B cell (primary cell): ENCODE data around the gene C9orf72. TPM values are rescaled to one million over a fixed set of nuclear protein-coding genes. Genes with fewer than 3 reads are reported as not detected.

ENCODE experiments used
- ATAC-seq: fragments of 200-7000 bp; cut with Tn5 transposase; one replicate; pipeline ENCODE4 v1.10.0; 2021; ENCODE audit warnings: low read depth, mild to moderate bottlenecking, moderate number of reproducible peaks, moderate library complexity
- CTCF ChIA-PET: fragments of 350-600 bp; sonication (Branson Sonifier 250); formaldehyde crosslinking; loops from one replicate; lab custom pipeline; 2021; ENCODE audit warnings: antibody characterized with exemption, inconsistent platforms; lab: Charles Lee
- POLR2A ChIA-PET: fragments of 350-600 bp; sonication (Branson Sonifier 250); formaldehyde crosslinking; loops from one replicate; lab custom pipeline; 2021; ENCODE audit warnings: antibody characterized with exemption; lab: Charles Lee
- DNase-seq: peaks from one replicate; pipeline ENCODE4 v3.0.0; 2013
- H2AFZ ChIP-seq: 2 replicates; pipeline ENCODE4 v1.6.1; 2012; ENCODE audit warnings: mild to moderate bottlenecking, low read depth, low read length; ENCODE audit not compliant: insufficient read depth, poor library complexity, severe bottlenecking
- H3K27ac ChIP-seq, 2 donors: 1 replicate in 1 of 2; 2 replicates in 1 of 2; pipeline ENCODE4 v1.5.1; 2012 to 2013; ENCODE audit warnings: low read length in 2 of 2, mild to moderate bottlenecking in 2 of 2, moderate library complexity in 1 of 2
- H3K27me3 ChIP-seq, 4 experiments: fragments of 200-600 bp in 1 of 4; sonication (generic) in 1 of 4; replicated peaks in 1 of 4; 1 replicate in 2 of 4; 2 replicates in 2 of 4; pipeline versions ENCODE4 v1.6.1 to v1.7.0; 2013 to 2016; ENCODE audit warnings: low read length in 3 of 4, mild to moderate bottlenecking in 2 of 4, mixed read lengths in 1 of 4, moderate library complexity in 1 of 4; ENCODE audit not compliant: insufficient read depth in 4 of 4, control insufficient read depth in 3 of 4; ENCODE audit errors: control extremely low read depth in 1 of 4
- H3K36me3 ChIP-seq, 2 experiments: replicated peaks in 1 of 2; 1 replicate in 1 of 2; 2 replicates in 1 of 2; pipeline versions ENCODE4 v1.6.1 to v1.7.1; 2013; ENCODE audit warnings: low read length in 1 of 2; ENCODE audit not compliant: insufficient read depth in 2 of 2, control insufficient read depth in 1 of 2; ENCODE audit errors: control extremely low read depth in 1 of 2, extremely low read depth in 1 of 2
- H3K4me1 ChIP-seq, 2 donors: fragments of 200-600 bp in 1 of 2; sonication (generic) in 1 of 2; 1 replicate in 1 of 2; 2 replicates in 1 of 2; pipeline versions ENCODE4 v1.5.1 to v1.6.1; 2013 to 2017; ENCODE audit warnings: low read length in 2 of 2; ENCODE audit not compliant: control insufficient read depth in 2 of 2, insufficient read depth in 2 of 2
- H3K4me2 ChIP-seq: replicated peaks from 2 replicates; pipeline ENCODE3; 2012; ENCODE audit warnings: mild to moderate bottlenecking, low read depth, low read length; ENCODE audit not compliant: poor library complexity, severe bottlenecking
- H3K4me3 ChIP-seq, 5 experiments: fragments of 200-600 bp in 1 of 5; sonication (generic) in 1 of 5; 1 replicate in 3 of 5; 2 replicates in 2 of 5; pipeline versions ENCODE4 v1.5.1 to v1.7.0; 2011 to 2016; ENCODE audit warnings: low read length in 4 of 5, mild to moderate bottlenecking in 4 of 5, low read depth in 2 of 5, control low read depth in 1 of 5, moderate library complexity in 1 of 5; ENCODE audit not compliant: insufficient read depth in 1 of 5; ENCODE audit errors: control extremely low read depth in 1 of 5, extremely low read depth in 1 of 5
- H3K79me2 ChIP-seq: fragments of 200-600 bp; sonication (generic); one replicate; pipeline ENCODE4 v1.6.0; 2016; ENCODE audit warnings: low read length; ENCODE audit not compliant: control insufficient read depth, insufficient read depth
- H3K9ac ChIP-seq: fragments of 200-600 bp; sonication (generic); 2 replicates; pipeline ENCODE4 v1.6.1; 2017; ENCODE audit warnings: mild to moderate bottlenecking, low read length, moderate library complexity
- H3K9me3 ChIP-seq, 3 donors: one replicate each; pipeline versions ENCODE4 v1.6.1 to v1.7.1; 2013; ENCODE audit warnings: low read length in 2 of 3; ENCODE audit not compliant: control insufficient read depth in 2 of 3, insufficient read depth in 1 of 3; ENCODE audit errors: control extremely low read depth in 1 of 3
- H4K20me1 ChIP-seq: 2 replicates; pipeline ENCODE4 v1.6.0; 2012; ENCODE audit warnings: mild to moderate bottlenecking, low read length; ENCODE audit not compliant: insufficient read depth, control insufficient read depth, poor library complexity, severe bottlenecking
- H3K27ac Mint-ChIP-seq: one replicate; pipeline ENCODE4 v1.8.0; 2021; ENCODE audit warnings: mixed read lengths
- H3K27me3 Mint-ChIP-seq: one replicate; pipeline ENCODE4 v1.8.0; 2021; ENCODE audit warnings: mixed read lengths
- H3K4me1 Mint-ChIP-seq: one replicate; pipeline ENCODE4 v1.8.0; 2021; ENCODE audit warnings: mixed read lengths
- H3K4me3 Mint-ChIP-seq: one replicate; pipeline ENCODE4 v1.8.0; 2021; ENCODE audit warnings: mixed read lengths
- H3K9me3 Mint-ChIP-seq: one replicate; pipeline ENCODE4 v1.8.0; 2022; ENCODE audit warnings: mixed read lengths; ENCODE audit not compliant: insufficient read depth
- CTCF ChIP-seq: fragments of 200-600 bp; IDR thresholded peaks from one replicate; pipeline ENCODE4 v1.8.0; 2022; ENCODE audit warnings: antibody characterized with exemption, mild to moderate bottlenecking
- EZH2 ChIP-seq: IDR thresholded peaks from 2 replicates; pipeline ENCODE4 v1.6.1; 2012; ENCODE audit warnings: borderline replicate concordance, low read depth, mild to moderate bottlenecking, moderate library complexity, low read length; ENCODE audit not compliant: insufficient read depth, poor library complexity, severe bottlenecking
- WGBS: methylation state at CpG from one replicate; pipeline ENCODE4 v1.1.5; 2013; ENCODE audit warnings: missing lambda C conversion rate; ENCODE audit not compliant: insufficient coverage; 5-methylcytosine and 5-hydroxymethylcytosine counted together
- intact Hi-C: fragments of 100-400 bp; cut with micrococcal nuclease; formaldehyde crosslinking; loops from one replicate; pipeline ENCODE4 v1.10.0; 2022
- polyA plus RNA-seq: library from polyadenylated mRNA; depleted of rRNA; stranded (reverse); fragments of >200 nt; gene quantifications from 2 replicates; pipeline ENCODE4 v1.2.3, GENCODE V29; 2012
- total RNA-seq, 2 donors: library from RNA; stranded (reverse); fragments of 120-200 nt in 1 of 2; gene quantifications; 1 replicate in 1 of 2; 2 replicates in 1 of 2; pipeline versions ENCODE4 v1.2.3 to v1.2.4, GENCODE V29; 2013 to 2022

Gene C9orf72
- total and polyA plus RNA-seq, 2 donors (not counting 1 experiment from before 2014, with no cell fraction given), result 18.3 to 27.6 TPM

- H3K4me3 ChIP-seq, result no peak overlapping the region
- H3K27ac ChIP-seq, result no peak overlapping the region
- H3K79me2 ChIP-seq, result peaks cover 3% of the 10 kb centered on the region
- ATAC-seq (no peak), DNase-seq (no peak)
- H2AFZ ChIP-seq, result no peak overlapping the region
- Mint-ChIP-seq H3K4me1 (peaks cover 4% of the 10 kb centered on the region), H3K9me3 (no peaks in the 10 kb centered on the region), H3K4me3 (no peak overlapping the region), H3K27ac (no peak overlapping the region), H3K27me3 (no peaks in the 10 kb centered on the region)
- intact Hi-C loops, result no loop called here
- no peak overlapping the region for H3K9ac ChIP-seq
- H4K20me1 ChIP-seq, result no peaks in the 10 kb centered on the region
- no peak overlapping the region for H3K4me2 ChIP-seq
- peaks cover 6 to 43% of the 10 kb centered on the region in 2 experiments for H3K36me3 ChIP-seq
- TF ChIP-seq CTCF, result no peak
- TF ChIP-seq EZH2, result no peak
- CTCF ChIA-PET, result interaction anchor here (1.5 to 2.6 kb wide), 2 partner anchors 10 to 225 kb away, joined by 5 to 9 read pairs; no protein-coding TSS in a partner anchor
- H3K4me1 ChIP-seq, result peaks cover 0 to 4% of the 10 kb centered on the region in 2 donors
- POLR2A ChIA-PET, result no interaction called here
- no peaks in the 10 kb centered on the region for H3K27me3 ChIP-seq
- H3K9me3 ChIP-seq, result no peaks in the 10 kb centered on the region
Measured at GRCh38 chr9:27558307-27558706, 15.0 kb downstream of the C9orf72 start.

DNA sequence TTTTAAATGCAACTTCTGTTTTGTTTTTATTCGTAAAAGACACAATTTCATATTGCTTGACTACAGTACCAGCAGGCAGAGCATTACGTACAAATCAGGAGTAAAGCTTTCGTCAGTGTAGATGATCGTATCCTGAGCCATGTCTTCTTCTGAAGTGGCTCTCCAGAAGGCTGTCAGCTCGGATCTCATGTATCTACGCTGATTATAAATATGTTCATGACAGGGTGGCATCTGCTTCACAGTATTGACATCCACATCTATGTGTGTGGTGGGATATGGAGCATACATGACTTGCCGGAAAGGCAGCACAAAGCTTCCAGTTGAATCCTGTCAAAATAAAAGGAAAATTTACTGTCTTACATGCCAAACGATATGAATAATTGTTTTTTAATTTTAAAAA lies 16.8 kb downstream of the C9orf72 start:
- H3K4me2 ChIP-seq, result no peak overlapping the region
- Mint-ChIP-seq H3K27me3 (no peaks in the 10 kb centered on the region), H3K4me1 (peaks cover under 1% of the 10 kb centered on the region), H3K9me3 (no peaks in the 10 kb centered on the region), H3K4me3 (no peak overlapping the region), H3K27ac (no peak overlapping the region)
- H3K27me3 ChIP-seq, result no peaks in the 10 kb centered on the region
- peaks cover 0 to 2% of the 10 kb centered on the region in 2 donors for H3K4me1 ChIP-seq
- intact Hi-C loops, result no loop called here
- H2AFZ ChIP-seq, result no peak overlapping the region
- no peaks in the 10 kb centered on the region for H3K9me3 ChIP-seq
- DNase-seq (no peak), ATAC-seq (no peak)
- no peak overlapping the region for H3K4me3 ChIP-seq
- 95% methylated on average over 3 of the region's 8 CpGs for WGBS
- H4K20me1 ChIP-seq, result no peaks in the 10 kb centered on the region
- no peak overlapping the region for H3K27ac ChIP-seq
- TF ChIP-seq EZH2, result no peak
- TF ChIP-seq CTCF, result no peak
- H3K9ac ChIP-seq, result no peak overlapping the region
- POLR2A ChIA-PET, result no interaction called here
- no peaks in the 10 kb centered on the region for H3K79me2 ChIP-seq
- CTCF ChIA-PET, result interaction anchor here (0.8 to 2.4 kb wide), 3 partner anchors 9 to 224 kb away, joined by 3 to 17 read pairs (median 3); no protein-coding TSS in a partner anchor
- H3K36me3 ChIP-seq, result peaks cover 6 to 53% of the 10 kb centered on the region in 2 experiments
